ENCODE results near the gene SPTBN1.
A peak's percentile ranks its signal among the peaks of the same experiment; 100 is the strongest.

SPTBN1 gene

DNA sequence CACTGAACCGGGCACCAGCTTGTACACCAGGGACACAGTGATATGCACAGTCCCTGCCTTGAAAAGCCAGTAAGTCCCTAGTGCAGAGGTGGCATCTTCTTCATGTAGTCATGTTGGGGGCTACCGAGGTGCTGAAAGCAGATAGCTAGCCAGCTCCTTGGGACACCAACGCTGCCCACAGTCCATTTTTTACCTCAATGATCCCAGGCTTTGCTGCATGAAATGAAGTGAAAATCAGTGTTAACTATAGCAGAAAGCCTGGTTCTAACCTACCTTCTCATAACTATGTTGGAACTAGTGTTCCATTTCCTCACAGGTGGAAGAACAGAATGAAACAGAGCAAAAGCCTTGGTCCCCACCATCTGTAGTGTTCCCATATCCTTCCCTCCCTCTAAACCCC, 200.7 kb downstream of the SPTBN1 start:
- no peak for DNase-seq (ENCODE audit: low read depth)

- peak; percentile 14 for DNase-seq (ENCODE audit: low read depth)
Observed at GRCh38 chr2:54657664-54658083, 201.5 kb downstream of the SPTBN1 start.

DNA sequence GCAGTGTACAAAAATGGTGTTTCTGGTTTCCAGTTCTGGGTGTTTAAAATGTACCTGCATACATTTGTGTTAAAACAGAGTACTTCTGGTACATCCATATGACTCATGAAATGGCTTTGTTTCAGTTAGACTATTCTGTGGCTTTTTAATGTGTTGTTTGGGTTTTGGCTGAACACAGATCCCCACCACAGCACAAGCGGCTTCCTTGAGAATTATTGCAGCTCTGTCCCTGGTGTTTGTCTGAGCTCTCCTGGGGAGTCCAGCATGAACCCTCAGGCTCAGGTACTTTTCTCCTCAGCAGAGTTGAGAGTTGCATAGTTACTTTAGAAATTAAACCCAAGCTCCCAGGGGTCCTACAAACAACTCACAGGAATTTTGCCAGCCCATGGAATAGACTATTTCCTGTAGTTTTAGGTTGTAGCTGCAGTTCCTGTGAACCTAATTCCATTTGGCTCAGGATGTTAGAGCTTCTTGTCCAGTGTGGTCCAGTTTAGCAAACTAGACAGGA, 202.5 kb downstream of the SPTBN1 start:
- no peak for DNase-seq (ENCODE audit: low read depth)

DNA sequence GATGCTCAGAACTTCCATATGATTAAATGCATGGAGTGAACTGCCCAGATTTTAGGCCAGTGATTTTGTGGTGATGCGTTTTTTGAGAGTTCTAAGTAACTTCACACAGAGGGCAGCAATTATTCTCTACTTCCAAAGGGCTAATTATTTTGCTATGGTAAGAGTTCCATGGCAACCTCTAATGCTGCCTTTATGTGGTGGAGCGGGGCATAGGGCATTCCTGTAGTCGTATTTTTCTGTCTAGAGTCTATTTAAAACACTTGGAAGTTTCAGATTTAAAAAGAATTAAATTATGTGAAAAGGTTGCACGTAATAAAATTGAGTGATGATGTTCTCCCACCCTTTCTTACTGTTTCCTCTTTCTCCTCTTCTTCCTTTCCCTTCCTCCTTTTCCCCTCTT, 203.4 kb downstream of the SPTBN1 start:
- DNase-seq (ENCODE audit: low read depth): no peak

GRCh38 chr2:54660752-54661151, 204.6 kb downstream of the SPTBN1 start:
- no peak for DNase-seq (ENCODE audit: low read depth)

DNA sequence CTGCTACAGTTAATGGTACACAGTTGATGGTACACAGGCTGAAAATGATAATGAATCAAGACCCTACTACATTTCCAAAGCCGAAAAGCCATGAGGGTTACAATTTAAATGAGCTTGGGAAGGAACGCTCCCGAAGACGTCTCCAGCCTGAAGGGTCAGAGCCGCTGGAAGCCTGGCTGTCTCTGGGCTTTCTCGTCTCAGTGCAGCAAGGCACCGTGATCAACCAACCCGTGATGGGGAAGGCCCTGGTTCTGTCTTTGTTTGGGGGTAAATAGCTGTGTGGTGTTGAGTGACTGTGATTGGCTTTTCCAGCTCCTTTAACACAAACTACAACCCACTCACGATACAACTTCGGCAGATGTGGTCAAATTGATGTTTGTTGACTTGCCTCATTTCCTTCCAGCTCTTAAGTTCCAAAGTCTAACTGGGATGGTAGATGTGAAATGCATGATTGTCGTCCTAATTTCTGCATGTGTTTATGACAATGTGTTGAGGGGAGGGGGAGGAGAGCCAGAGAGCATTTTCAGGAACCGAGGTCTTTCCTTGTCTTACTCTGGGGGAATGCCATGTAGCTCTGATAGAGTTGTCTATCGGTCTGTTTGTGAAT, 207.4 kb downstream of the SPTBN1 start:
- DNase-seq (ENCODE audit: low read depth): no peak

DNA sequence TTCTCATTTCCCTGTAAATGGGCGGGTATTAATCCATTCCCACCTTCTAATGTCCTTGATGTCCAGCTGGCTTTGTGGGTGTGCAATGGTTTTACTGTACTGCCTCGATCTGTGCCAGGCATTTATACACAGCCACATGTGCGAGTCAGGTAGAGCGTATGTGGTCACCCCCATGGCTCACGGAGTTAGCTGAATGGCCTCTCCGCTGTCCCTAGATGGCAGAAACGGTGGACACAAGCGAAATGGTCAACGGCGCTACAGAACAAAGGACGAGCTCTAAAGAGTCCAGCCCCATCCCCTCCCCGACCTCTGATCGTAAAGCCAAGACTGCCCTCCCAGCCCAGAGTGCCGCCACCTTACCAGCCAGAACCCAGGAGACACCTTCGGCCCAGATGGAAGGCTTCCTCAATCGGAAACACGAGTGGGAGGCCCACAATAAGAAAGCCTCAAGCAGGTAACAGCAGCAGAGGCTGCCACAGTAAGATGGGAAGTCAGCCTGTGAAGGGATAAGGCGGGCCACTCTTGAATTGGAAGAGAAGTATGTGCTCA, 208.2 kb downstream of the SPTBN1 start:
- no peak for DNase-seq (ENCODE audit: low read depth)

- DNase-seq (ENCODE audit: low read depth): no peak
Observed at GRCh38 chr2:54665436-54665856, 209.3 kb downstream of the SPTBN1 start.

DNA sequence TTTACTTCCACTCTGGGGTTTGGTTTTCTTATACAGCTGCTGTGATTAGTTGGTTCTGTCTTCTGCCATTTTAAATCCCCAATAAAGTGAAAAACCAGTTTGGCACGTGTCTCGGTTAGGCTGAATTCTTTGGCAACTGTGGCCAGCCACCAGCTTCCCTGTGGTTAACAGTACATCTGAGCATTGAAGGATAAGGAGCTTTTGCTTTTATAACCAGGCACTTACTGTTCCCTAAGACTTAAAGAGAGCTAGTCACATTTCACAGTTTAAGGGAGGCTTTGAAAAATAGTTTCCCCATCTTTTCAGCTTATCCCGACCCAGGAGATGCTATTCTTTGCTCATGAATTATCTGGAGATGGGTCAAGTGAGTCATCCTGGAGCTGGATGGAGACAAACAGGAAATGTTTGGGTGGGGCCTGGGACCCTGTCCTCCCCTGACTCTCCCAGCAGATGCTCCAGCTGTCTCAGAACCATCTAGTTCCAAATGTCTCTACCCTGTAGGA, 210.1 kb downstream of the SPTBN1 start:
- DNase-seq (ENCODE audit: low read depth): no peak

DNA sequence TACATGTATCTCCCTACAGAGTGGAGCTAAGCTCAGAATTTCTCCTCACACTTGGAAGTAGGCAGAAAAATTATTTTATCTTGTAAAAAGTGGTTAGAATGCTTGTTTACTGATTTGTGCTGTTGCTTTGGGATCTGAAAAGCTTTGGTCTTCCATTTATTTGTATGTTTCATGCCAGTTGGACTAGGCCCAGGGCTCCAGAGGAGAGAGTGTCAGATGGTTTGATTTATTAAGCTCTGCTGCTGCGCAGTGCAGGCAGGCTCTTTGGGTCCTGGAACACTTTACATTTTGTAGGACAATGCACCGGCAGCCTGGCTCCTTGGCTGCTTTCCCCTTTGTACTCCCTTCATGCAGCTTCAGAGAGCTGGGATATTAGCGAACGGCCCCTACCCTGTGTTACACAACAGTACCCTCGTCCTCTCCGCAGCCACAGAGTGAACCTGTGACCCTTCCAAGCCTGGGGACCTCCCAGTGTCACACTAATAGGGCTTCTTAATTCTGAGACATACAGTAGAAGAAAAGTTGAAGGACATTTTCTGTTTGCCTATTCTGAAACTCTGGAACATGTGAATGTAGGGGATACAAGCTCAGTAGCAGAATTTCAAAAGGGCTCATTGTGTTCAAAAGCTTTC, 210.6 kb downstream of the SPTBN1 start:
- no peak for DNase-seq (ENCODE audit: low read depth)

- no peak for DNase-seq (ENCODE audit: low read depth)
Observed at GRCh38 chr2:54667266-54667639, 211.1 kb downstream of the SPTBN1 start.

- no peak for DNase-seq (ENCODE audit: low read depth)
Observed at GRCh38 chr2:54667726-54668650, 211.9 kb downstream of the SPTBN1 start.

GRCh38 chr2:54668711-54669110, 212.6 kb downstream of the SPTBN1 start:
- no peak for DNase-seq (ENCODE audit: low read depth)

GRCh38 chr2:54669677-54670484, 213.8 kb downstream of the SPTBN1 start:
- no peak for DNase-seq (ENCODE audit: low read depth)

- no peak for DNase-seq (ENCODE audit: low read depth)
Observed at GRCh38 chr2:54670485-54671009, 214.4 kb downstream of the SPTBN1 start.

GRCh38 chr2:54671010-54671409, 214.9 kb downstream of the SPTBN1 start:
- no peak for DNase-seq (ENCODE audit: low read depth)

- no peak for DNase-seq (ENCODE audit: low read depth)
Observed at GRCh38 chr2:54671875-54672589, 215.9 kb downstream of the SPTBN1 start.

DNA sequence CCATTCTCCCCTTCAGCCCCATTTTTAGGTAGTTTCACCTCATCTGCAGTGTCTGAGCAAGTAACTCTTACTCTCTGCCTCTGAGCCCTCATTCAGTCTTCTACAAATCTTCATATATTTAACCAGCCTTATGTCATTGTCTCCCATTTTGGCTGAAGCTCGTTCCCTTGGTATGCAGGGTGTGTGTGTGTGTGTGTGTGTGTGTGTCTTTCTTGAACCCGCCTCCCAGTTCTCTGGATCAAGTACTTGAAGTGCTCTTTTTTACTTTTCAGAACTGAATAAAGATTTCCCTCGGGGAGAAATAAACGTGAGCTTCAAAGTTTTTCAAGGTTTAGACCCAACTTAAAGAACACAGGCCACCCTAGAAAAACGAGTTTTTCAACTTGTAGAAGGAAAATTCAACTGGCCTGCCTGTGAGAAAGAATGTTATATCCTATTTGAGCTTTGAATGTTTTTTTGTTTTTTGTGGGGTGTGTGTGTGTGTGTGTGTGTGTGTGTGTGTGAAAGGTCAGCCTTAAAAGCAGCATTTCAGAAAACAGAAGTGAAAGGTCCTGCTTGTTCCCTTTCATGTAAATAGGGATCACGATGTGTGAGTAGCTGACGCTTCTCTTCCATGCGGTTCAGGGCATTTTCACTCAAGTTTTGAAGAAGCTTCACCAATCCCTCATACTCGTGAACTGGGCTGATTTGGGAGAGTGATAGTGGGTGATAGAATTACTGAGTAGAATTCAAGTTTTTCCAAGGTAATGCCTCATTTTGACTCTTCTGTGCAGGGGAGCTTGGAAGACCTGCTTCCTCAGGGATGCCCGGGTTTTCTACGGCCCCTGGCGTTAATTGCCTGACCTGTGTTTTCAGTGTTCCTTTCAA, 216.7 kb downstream of the SPTBN1 start:
- no peak for DNase-seq (ENCODE audit: low read depth)

GRCh38 chr2:54673501-54673998, 217.4 kb downstream of the SPTBN1 start:
- peak; percentile 36 for DNase-seq (ENCODE audit: low read depth)
